ENCODE measurements around the gene GOLGA6C. TPM values are rescaled to one million over a fixed set of nuclear protein-coding genes. Genes with fewer than 3 reads are reported as not detected.

GOLGA6C gene
- total and polyA plus RNA-seq, 8 donors = not detected

DNA sequence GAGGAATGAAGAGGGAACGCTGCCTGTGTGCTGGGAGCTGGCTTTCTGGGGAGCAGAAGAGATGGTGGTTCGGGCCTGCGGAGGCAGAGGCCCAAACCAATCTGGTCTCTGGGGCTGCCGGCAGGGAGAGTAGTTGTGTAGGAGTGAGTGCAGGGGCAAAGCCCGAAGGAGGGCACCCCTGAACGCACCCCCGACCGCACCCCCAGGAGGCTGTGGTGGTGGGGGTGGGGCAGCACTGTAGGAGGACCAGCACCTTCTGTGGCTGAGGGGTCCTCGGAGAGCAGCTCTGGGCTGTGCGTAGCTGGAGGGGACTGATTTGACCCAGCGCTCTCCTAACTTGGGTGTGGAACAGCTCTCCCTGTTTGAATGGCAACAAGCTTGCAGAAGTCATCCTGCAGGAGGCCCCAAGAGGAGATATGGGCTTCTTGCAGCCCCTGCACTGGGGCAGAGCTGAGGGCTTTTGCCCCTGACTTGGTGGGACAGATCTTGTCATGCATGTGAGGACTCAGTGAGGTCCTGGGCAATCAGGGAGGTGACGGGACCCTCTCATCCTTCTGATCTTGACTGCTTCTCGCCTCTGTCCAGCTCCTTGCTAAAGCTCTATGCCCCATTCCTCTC, 30.4 kb upstream of the GOLGA6C start:
- WGBS, 5 donors = 82 to 89% (median 86%) methylated on average over 11 to 13 of the region's 13 CpGs
- Histone ChIP-seq H3K4me1 (no peaks in the 10 kb centered on the region), H3K36me3 (no peaks in the 10 kb centered on the region), H3K27ac (no peak overlapping the region), H3K27me3 (peaks cover 0 to 39% (median 5%) of the 10 kb centered on the region in 3 donors), H3K4me3 (no peak overlapping the region), H3K9me3 (no peaks in the 10 kb centered on the region)
- intact Hi-C loops (cut with DNase I; ENCODE audit: low total_unique reads) = no loop called here
- DNase-seq = no peak
- TF ChIP-seq POLR2AphosphoS5 (IDR thresholded peaks at IDR 0.05) (no peak), POLR2A (IDR thresholded peaks at IDR 0.05) (no peak), EP300 (IDR thresholded peaks at IDR 0.05) (no peak)
- TF ChIP-seq, protein P1, sequence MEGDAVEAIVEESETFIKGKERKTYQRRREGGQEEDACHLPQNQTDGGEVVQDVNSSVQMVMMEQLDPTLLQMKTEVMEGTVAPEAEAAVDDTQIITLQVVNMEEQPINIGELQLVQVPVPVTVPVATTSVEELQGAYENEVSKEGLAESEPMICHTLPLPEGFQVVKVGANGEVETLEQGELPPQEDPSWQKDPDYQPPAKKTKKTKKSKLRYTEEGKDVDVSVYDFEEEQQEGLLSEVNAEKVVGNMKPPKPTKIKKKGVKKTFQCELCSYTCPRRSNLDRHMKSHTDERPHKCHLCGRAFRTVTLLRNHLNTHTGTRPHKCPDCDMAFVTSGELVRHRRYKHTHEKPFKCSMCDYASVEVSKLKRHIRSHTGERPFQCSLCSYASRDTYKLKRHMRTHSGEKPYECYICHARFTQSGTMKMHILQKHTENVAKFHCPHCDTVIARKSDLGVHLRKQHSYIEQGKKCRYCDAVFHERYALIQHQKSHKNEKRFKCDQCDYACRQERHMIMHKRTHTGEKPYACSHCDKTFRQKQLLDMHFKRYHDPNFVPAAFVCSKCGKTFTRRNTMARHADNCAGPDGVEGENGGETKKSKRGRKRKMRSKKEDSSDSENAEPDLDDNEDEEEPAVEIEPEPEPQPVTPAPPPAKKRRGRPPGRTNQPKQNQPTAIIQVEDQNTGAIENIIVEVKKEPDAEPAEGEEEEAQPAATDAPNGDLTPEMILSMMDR (IDR thresholded peaks at IDR 0.05) = no peak

DNA sequence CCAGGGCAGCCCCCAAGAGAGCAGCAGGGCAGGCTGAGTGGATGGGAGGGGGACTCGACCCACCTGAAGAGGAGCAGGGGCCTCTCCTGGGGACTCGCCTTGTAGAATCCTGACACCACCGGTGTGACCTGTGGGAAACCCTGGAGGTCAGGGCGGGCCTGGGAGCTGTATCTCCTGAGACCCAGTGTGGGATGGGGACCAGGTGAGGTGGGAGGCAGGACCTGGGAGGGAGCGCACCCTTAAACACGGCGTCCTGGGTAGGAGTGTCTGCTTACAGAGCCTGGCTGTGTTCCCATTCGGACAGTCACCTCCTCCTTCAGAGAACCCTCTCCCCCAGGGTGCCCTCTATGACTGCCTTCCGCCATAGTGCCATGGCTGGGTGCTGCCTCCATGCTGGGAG, 29.3 kb upstream of the GOLGA6C start:
- WGBS, 5 donors = 74 to 84% (median 78%) methylated on average over 8 to 9 of the region's 9 CpGs

DNA sequence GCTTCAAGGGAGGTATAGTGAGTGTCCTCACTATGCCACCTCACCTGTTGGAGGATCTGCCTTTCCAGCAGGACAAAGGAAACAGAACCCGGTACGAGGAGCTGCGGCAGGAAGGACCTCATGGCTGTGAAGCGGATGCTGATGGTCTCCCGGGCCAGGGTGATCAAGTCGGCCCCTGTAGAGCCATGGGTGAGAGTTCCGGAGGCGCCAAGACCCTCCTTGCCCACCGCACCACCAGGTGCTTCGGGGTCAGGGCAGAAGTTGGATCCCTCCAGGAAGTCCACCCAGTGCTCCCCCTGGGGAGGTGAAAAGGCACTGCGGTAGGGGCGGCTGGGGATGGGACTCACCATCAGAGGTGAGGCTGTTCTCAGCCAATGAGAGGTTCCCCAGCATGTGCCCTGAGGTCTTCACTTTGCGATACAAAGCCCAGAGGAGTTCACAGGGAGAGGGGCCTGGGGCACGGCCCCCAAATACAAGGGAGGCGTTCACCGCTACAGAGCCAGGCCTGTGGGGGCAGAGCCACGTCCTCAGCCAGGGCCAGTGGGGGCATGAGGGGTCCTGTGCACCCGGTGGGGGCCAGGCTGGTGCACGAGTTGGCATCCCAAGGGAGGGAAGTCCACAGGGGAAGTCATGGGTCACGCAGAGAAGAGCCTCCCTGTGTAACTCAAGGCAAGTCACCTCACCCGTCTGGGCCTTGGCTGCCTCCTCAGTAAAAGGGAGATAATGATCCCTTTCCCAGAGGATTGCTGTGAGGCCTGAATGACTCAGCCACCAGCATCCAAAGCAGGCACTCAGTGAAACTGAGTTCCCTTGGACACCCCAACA, 28.7 kb upstream of the GOLGA6C start:
- no peak for DNase-seq
- no peak overlapping the region for H3K4me3 ChIP-seq
- 82 to 92% (median 86%) methylated on average over 17 to 21 of the region's 21 CpGs for WGBS, 5 donors
- no peak overlapping the region for H3K27ac ChIP-seq
- H3K4me1 ChIP-seq = no peaks in the 10 kb centered on the region
- no peaks in the 10 kb centered on the region for H3K9me3 ChIP-seq
- TF ChIP-seq POLR2AphosphoS5 (IDR thresholded peaks at IDR 0.05) (no peak), POLR2A (IDR thresholded peaks at IDR 0.05) (no peak), EP300 (IDR thresholded peaks at IDR 0.05) (no peak)
- TF ChIP-seq, protein P1 (IDR thresholded peaks at IDR 0.05) = no peak
- no peaks in the 10 kb centered on the region for H3K36me3 ChIP-seq
- intact Hi-C loops (cut with DNase I; ENCODE audit: low total_unique reads) = no loop called here
- peaks cover 0 to 55% (median 8%) of the 10 kb centered on the region in 3 donors for H3K27me3 ChIP-seq

More for the DNA sequence above, 29.3 kb upstream of the GOLGA6C start:
- no peaks in the 10 kb centered on the region for H3K36me3 ChIP-seq
- peaks cover 0 to 49% (median 5%) of the 10 kb centered on the region in 3 donors for H3K27me3 ChIP-seq
- intact Hi-C loops (cut with DNase I; ENCODE audit: low total_unique reads) = no loop called here
- no peak overlapping the region for H3K4me3 ChIP-seq
- H3K27ac ChIP-seq = no peak overlapping the region
- H3K9me3 ChIP-seq = no peaks in the 10 kb centered on the region
- TF ChIP-seq POLR2AphosphoS5 (IDR thresholded peaks at IDR 0.05) = no peak
- no peak for DNase-seq
- H3K4me1 ChIP-seq = no peaks in the 10 kb centered on the region

DNA sequence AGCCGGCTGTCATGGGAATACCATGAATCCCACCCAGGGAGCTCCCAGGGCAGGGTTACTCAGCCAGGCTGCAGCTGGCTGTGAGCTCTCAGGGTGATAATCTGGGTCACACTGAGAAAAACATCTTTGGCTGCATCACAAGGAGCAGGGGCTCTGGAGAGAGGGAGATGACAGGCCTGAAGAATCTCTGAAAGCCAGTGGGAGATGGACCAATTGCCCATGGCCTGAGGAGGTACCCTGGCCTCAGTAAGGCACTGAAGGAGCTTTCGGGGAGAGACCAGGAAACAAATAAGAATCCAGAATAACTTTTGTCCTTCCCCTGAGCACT, 28.2 kb upstream of the GOLGA6C start:
- no peak for DNase-seq
- intact Hi-C loops (cut with DNase I; ENCODE audit: low total_unique reads) = no loop called here

More for the DNA sequence above, 28.2 kb upstream of the GOLGA6C start:
- WGBS, 5 donors = 74 to 91% (median 86%) methylated on average over 2 of the region's 2 CpGs
- H3K4me1 ChIP-seq = no peaks in the 10 kb centered on the region
- TF ChIP-seq POLR2A (IDR thresholded peaks at IDR 0.05) (no peak), POLR2AphosphoS5 (IDR thresholded peaks at IDR 0.05) (no peak), EP300 (IDR thresholded peaks at IDR 0.05) (no peak)
- TF ChIP-seq, protein P1 (IDR thresholded peaks at IDR 0.05) = no peak
- no peak overlapping the region for H3K4me3 ChIP-seq
- H3K36me3 ChIP-seq = no peaks in the 10 kb centered on the region
- no peaks in the 10 kb centered on the region for H3K9me3 ChIP-seq
- H3K27me3 ChIP-seq = peaks cover 0 to 60% (median 8%) of the 10 kb centered on the region in 3 donors
- no peak overlapping the region for H3K27ac ChIP-seq
